Ascending aorta (tissue), 2 donors: ENCODE data around the gene COL6A6. TPM values are rescaled to one million over a fixed set of nuclear protein-coding genes. Genes with fewer than 3 reads are reported as not detected.

Source experiments
- DNase-seq, 2 donors: peaks; one replicate each; pipeline ENCODE4 v3.0.0-alpha.2; 2019; ENCODE audit warnings: low spot score in 2 of 2
- H3K27ac ChIP-seq, 2 donors: fragments of 200-600 bp; sonication (generic); one replicate each; pipeline ENCODE4 v1.5.1; 2016 to 2017; ENCODE audit warnings: mild to moderate bottlenecking in 1 of 2
- H3K27me3 ChIP-seq: fragments of 200-600 bp; sonication (generic); one replicate; pipeline ENCODE4 v1.5.1; 2017
- H3K36me3 ChIP-seq, 2 donors: fragments of 200-600 bp; sonication (generic); one replicate each; pipeline ENCODE4 v1.5.1; 2016
- H3K4me1 ChIP-seq, 2 donors: fragments of 200-600 bp; sonication (generic); one replicate each; pipeline ENCODE4 v1.5.1; 2016 to 2017; ENCODE audit warnings: mild to moderate bottlenecking in 1 of 2
- H3K4me3 ChIP-seq, 2 donors: fragments of 200-600 bp; sonication (generic); one replicate each; pipeline ENCODE4 v1.5.1; 2016 to 2017; ENCODE audit warnings: mild to moderate bottlenecking in 1 of 2
- H3K9me3 ChIP-seq, 2 donors: fragments of 200-600 bp; sonication (generic); one replicate each; pipeline ENCODE4 v1.5.1; 2016
- CTCF ChIP-seq, 3 experiments: fragments of 200-600 bp in 2 of 3; fragments of 450-650 bp in 1 of 3; sonication (generic) in 2 of 3; IDR thresholded peaks; one replicate each; pipeline ENCODE4 v1.5.1; 2016 to 2019; ENCODE audit warnings: antibody characterized with exemption in 3 of 3, mild to moderate bottlenecking in 1 of 3, moderate library complexity in 1 of 3
- intact Hi-C: fragments of 100-400 bp; cut with DNase I; formaldehyde crosslinking; loops from one replicate; pipeline ENCODE4 v1.15.1; 2023
- total RNA-seq: library from RNA; depleted of rRNA; stranded (reverse); fragments of >200 nt; gene quantifications from one replicate; pipeline ENCODE4 v1.1.0, GENCODE V29; 2016

The COL6A6 gene
- total RNA-seq, 1 donor from 2014 or later, result not detected

GRCh38 chr3:130557336-130558035, 40.5 kb downstream of the COL6A6 start:
- Histone ChIP-seq H3K4me3 (no peak overlapping the region), H3K4me1 (no peaks in the 10 kb centered on the region), H3K9me3 (no peaks in the 10 kb centered on the region), H3K36me3 (no peaks in the 10 kb centered on the region), H3K27ac (no peak overlapping the region), H3K27me3 (no peaks in the 10 kb centered on the region)
- TF ChIP-seq CTCF (IDR thresholded peaks at IDR 0.05), result no peak
- intact Hi-C loops, result no loop called here
- DNase-seq, result no peak

DNA sequence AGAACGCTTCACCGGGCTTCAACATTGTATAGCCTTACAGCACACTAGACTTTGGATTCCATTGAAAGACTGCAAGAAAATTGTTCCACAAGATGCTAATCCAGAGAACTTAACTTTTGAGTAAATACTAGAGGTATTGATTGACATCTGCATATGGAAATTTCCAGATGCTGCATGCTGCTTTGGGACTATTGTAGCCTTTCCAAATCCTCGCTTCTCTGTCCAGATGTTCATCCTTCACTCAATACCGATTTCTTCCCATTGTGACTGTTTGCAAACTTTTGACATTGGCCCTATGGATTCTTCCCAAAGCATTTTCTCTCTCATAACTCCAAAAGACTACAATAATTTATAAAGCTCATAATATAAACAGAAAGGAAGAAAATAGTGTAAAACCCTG, 41.4 kb downstream of the COL6A6 start:
- Histone ChIP-seq H3K27me3 (no peaks in the 10 kb centered on the region), H3K4me1 (no peaks in the 10 kb centered on the region), H3K27ac (no peak overlapping the region), H3K36me3 (no peaks in the 10 kb centered on the region), H3K4me3 (no peak overlapping the region), H3K9me3 (no peaks in the 10 kb centered on the region)
- no peak for DNase-seq
- TF ChIP-seq CTCF (IDR thresholded peaks at IDR 0.05), result no peak
- intact Hi-C loops, result no loop called here

- Histone ChIP-seq H3K4me3 (no peak overlapping the region), H3K4me1 (no peaks in the 10 kb centered on the region), H3K9me3 (no peaks in the 10 kb centered on the region), H3K36me3 (no peaks in the 10 kb centered on the region), H3K27ac (no peak overlapping the region), H3K27me3 (no peaks in the 10 kb centered on the region)
- no peak for TF ChIP-seq CTCF (IDR thresholded peaks at IDR 0.05)
- intact Hi-C loops, result no loop called here
- DNase-seq, result no peak
Observed at GRCh38 chr3:130565224-130565623, 48.2 kb downstream of the COL6A6 start.

Other genes starting within 250 kb of the COL6A6 start
- not detected for gene COL6A5, start 171.5 kb upstream of the COL6A6 start, total RNA-seq
- gene PIK3R4, start 229.7 kb downstream of the COL6A6 start, total RNA-seq, result 101 TPM